GM12801 (cell line): ENCODE data around the gene GLT8D2.

Experiments
- CTCF ChIP-seq: IDR thresholded peaks from one replicate; pipeline ENCODE4 v1.5.1; 2011; ENCODE audit warnings: control low read depth; ENCODE audit not compliant: insufficient read length; ENCODE audit errors: extremely low read depth

The GLT8D2 gene

GRCh38 chr12:103956509-103957027, 93.4 kb downstream of the GLT8D2 start:
- TF ChIP-seq CTCF: no peak

- TF ChIP-seq CTCF: no peak
Measured at GRCh38 chr12:103955811-103956508, 94.0 kb downstream of the GLT8D2 start.

GRCh38 chr12:103952497-103952896, 97.5 kb downstream of the GLT8D2 start:
- TF ChIP-seq CTCF: no peak

GRCh38 chr12:103948746-103949406, 101.1 kb downstream of the GLT8D2 start:
- no peak for TF ChIP-seq CTCF

GRCh38 chr12:103947871-103948555, 102.0 kb downstream of the GLT8D2 start:
- no peak for TF ChIP-seq CTCF

GRCh38 chr12:103944964-103945363, 105.0 kb downstream of the GLT8D2 start:
- TF ChIP-seq CTCF: no peak
